ENCODE results near the gene TMEM178B. TPM values are rescaled to one million over a fixed set of nuclear protein-coding genes. Genes with fewer than 3 reads are reported as not detected.

Gene TMEM178B
- total RNA-seq, 1 experiment from 2014 or later, result 0.73 TPM

DNA sequence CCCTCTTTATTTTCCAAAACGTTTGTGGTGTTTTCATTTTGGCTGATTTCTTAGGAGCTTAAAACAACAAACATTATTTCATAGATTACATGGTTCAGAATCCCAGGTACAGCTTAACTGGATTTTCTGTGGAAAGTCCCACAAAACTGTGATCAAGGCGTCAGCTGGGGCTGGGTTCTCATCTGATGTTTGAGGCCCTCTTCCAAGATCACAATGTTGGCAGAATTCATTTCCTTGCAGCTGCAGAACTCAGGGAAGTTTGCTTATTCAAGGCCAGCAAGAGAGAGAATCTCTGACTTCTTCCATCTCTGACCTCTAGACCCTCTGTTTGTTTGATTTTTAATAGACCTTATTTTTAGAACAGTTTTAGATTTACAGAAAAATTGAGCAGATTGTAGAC lies 368.9 kb downstream of the TMEM178B start:
- Histone ChIP-seq H3K9me3 (replicated peaks) (no peaks in the 10 kb centered on the region), H3K27me3 (no peaks in the 10 kb centered on the region; the same call in 1 of the 2 replicates), H3K4me3 (no peak overlapping the region), H3K4me1 (no peaks in the 10 kb centered on the region), H3K36me3 (no peaks in the 10 kb centered on the region), H3K27ac (no peak overlapping the region)
- no peak for DNase-seq

DNA sequence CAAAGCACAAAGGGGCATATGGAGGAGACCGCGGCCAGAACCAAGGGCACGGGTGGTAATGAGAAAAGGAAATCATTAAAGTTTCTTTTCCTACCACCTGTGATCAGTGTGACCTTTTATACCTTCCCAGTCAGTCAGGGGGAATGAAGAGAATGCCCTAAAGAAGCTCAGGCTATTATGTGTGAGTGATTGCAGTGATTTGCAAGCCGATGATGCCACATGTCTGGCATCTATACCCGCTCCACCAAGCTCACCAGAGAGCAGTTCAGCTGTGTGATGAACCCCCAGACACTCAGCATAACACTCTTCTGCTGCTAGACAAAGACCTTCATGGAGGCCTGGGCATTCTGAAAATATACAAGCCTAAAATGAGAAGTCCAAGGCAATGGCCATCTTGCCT lies 371.1 kb downstream of the TMEM178B start:
- H3K27me3 ChIP-seq, result no peaks in the 10 kb centered on the region; the same call in 1 of the 2 replicates
- no peak for DNase-seq
- no peaks in the 10 kb centered on the region for H3K4me1 ChIP-seq
- no peaks in the 10 kb centered on the region for H3K9me3 ChIP-seq (replicated peaks)
- H3K27ac ChIP-seq, result no peak overlapping the region
- H3K36me3 ChIP-seq, result no peaks in the 10 kb centered on the region
- H3K4me3 ChIP-seq, result no peak overlapping the region

DNA sequence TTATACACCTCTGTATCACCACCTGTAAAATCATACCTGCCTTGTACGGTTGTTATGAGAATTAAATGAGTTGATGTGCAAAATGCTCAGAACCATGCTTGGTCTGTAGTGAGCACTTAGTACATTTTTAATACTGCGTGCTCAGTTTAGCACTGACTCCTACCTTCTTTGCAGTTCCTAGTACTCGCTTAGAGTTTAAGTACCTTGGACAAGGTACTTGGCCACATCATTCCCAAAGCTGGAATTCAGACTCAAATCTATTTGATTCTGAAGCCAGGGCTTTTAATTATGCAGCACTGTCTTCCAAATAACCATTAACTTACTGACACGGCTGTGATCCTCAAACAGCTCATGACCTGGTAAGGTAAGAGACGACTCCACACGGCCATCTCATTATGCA lies 377.4 kb downstream of the TMEM178B start:
- Histone ChIP-seq H3K4me3 (no peak overlapping the region), H3K4me1 (no peaks in the 10 kb centered on the region), H3K36me3 (no peaks in the 10 kb centered on the region), H3K27ac (no peak overlapping the region), H3K9me3 (replicated peaks) (no peaks in the 10 kb centered on the region), H3K27me3 (peaks cover 4% of the 10 kb centered on the region; the same call in 1 of the 2 replicates)
- DNase-seq, result no peak

DNA sequence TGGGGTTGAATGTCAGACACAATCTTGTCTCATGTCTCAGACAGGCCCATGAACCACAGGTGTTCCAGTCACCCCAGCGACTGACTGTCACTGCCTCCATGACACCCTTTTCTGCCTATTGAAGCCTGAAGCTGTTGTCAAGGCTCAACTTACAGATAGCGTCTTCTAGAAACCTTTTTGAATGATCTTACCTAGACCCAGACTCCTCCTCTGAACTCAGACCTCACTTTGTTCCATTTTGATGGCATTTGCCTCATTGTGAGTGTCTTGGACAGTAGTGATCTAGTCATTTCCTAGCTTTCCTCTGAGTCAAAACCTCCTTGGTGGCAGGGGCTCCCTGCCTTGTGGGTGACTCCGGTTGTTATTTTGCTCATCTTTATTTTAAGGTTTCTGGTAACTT lies 379.0 kb downstream of the TMEM178B start:
- H3K4me1 ChIP-seq, result no peaks in the 10 kb centered on the region
- H3K27me3 ChIP-seq, result peaks cover 7% of the 10 kb centered on the region; the same call in 1 of the 2 replicates
- H3K36me3 ChIP-seq, result no peaks in the 10 kb centered on the region
- no peaks in the 10 kb centered on the region for H3K9me3 ChIP-seq (replicated peaks)
- no peak for DNase-seq
- no peak overlapping the region for H3K4me3 ChIP-seq
- H3K27ac ChIP-seq, result no peak overlapping the region

DNA sequence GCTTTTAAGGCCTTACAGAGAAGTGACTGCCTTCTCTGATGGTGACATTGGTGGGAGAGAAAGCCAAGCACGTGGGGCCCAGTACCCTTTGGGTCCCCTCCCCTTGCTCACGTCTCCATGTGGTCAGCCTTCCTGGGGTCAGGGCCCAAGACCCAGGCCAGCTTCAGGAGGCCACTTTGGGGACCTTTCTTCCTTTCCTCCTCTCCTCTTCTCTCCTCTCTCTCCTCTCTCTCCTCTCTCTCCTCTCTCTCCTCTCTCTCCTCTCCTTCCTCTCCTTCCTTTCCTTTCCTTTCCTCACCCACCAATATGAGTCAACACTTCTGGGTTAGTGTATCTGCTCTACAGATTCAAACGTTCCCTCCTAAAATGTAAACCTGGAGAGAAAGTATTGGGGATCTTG lies 380.5 kb downstream of the TMEM178B start:
- H3K27me3 ChIP-seq, result peaks cover 7% of the 10 kb centered on the region; the same call in 1 of the 2 replicates
- DNase-seq, result no peak

DNA sequence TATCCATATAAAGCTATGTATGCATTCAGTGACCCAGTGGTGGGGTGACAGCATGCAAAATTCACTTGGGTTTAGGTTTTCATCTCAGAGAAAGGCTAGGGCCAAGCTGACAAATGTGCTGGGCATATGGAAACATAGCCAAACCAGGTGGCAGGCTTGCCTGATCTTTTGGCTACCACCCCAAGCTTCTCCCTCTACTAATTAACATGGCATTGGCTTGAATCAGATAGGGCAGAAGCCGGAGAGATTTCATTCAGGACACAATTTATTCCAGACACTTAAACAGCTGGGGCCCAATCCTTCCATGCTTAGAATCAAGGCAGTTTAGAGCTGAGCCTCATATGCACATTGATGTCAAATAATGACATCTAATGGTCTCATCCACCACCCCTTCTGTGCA lies 381.9 kb downstream of the TMEM178B start:
- no peak overlapping the region for H3K4me3 ChIP-seq
- peaks cover 11% of the 10 kb centered on the region for H3K27me3 ChIP-seq
- DNase-seq, result no peak
- no peak overlapping the region for H3K27ac ChIP-seq
- H3K36me3 ChIP-seq, result no peaks in the 10 kb centered on the region
- H3K4me1 ChIP-seq, result no peaks in the 10 kb centered on the region
- no peaks in the 10 kb centered on the region for H3K9me3 ChIP-seq (replicated peaks)

More for the DNA sequence above, 380.5 kb downstream of the TMEM178B start:
- Histone ChIP-seq H3K36me3 (no peaks in the 10 kb centered on the region), H3K4me3 (no peak overlapping the region), H3K4me1 (no peaks in the 10 kb centered on the region), H3K27ac (no peak overlapping the region), H3K9me3 (replicated peaks) (no peaks in the 10 kb centered on the region)

DNA sequence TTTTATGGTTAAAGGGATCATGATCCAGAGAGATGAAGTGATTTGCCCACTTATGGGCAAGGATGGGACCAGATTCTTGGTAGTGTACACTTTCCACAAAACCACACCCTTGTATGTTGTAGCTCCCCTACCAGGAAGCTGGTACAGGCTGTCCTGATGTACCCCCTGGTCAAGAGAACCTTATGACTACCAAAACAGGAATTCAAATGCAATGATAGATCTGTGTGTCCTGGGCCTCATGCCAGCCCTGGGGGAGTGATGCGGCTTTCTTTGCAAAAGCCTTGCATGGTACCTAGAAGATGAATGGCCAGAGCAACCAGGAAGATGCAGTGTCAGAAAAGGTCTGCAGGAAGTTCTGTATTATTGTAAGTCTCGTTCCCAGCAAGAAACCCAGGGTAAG lies 382.4 kb downstream of the TMEM178B start:
- peaks cover 11% of the 10 kb centered on the region for H3K27me3 ChIP-seq
- no peak for DNase-seq
- H3K27ac ChIP-seq, result no peak overlapping the region
- H3K4me3 ChIP-seq, result no peak overlapping the region
- H3K4me1 ChIP-seq, result no peaks in the 10 kb centered on the region
- no peaks in the 10 kb centered on the region for H3K9me3 ChIP-seq (replicated peaks)
- no peaks in the 10 kb centered on the region for H3K36me3 ChIP-seq

DNA sequence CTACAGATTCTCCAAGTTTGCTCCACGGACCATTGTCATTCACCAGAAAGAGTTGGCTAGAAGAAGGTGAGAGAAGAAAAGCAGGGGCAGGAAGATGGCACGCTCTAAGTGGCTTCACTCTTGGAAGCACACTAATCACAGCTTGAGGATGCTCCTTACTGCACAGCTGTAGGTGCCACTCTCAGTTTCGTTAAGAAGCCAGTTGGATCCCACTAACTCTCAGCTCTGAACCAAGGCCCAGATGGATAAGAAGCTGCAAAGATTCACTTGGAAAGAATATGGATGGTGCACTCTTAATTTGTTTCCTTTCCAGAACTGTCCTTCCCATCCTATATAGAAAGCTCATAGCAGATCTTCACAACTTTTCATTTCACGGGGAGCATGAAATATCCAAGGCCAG lies 382.8 kb downstream of the TMEM178B start:
- peaks cover 11% of the 10 kb centered on the region for H3K27me3 ChIP-seq
- no peaks in the 10 kb centered on the region for H3K36me3 ChIP-seq
- DNase-seq, result no peak
- no peak overlapping the region for H3K4me3 ChIP-seq
- H3K9me3 ChIP-seq (replicated peaks), result no peaks in the 10 kb centered on the region
- H3K4me1 ChIP-seq, result no peaks in the 10 kb centered on the region
- no peak overlapping the region for H3K27ac ChIP-seq

DNA sequence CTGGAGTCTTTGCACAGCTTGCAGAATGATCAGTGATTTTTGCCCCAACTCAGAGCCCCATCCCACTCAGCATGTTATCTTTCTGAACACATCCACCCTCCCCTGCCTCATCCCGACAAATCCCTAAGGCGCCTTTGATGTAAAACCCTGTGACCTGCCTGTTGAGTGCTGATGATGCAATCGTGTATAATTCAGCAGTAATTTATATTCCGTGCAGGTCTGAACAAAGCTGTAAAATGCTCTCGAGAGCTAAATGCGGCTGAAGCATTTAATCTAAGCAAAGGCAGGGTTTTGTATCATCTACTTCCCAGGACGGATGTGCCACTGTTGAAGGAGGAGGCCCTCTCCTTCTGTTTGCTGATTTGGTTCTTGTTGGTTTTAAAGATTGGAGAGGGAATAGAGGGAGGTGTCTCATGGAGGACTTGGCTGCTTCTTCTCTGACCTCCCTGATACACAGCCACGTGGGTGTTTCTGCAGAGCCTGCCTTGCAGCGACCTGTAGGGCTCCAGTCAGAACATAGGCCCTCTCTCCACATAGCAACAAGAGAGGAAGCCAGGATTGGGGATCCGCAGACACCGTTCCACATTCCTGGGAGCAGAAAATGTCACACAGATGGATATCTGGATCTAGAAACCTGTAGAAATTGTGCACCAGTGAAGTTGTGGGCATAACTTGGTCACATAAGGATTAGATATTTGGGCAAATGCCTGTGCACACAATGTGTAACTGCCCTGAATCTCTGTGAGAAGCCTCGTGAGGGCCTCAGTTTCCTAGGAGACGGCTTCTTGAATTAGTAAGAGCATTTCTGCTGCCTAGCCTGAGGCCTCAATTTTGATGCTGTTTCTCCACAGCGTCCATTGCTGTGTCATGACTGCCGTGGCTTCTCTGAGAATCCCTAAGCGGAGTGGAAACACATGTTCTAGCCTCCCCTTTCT lies 387.2 kb downstream of the TMEM178B start:
- Histone ChIP-seq H3K4me1 (no peaks in the 10 kb centered on the region), H3K36me3 (no peaks in the 10 kb centered on the region), H3K4me3 (no peak overlapping the region), H3K27ac (no peak overlapping the region), H3K9me3 (replicated peaks) (no peaks in the 10 kb centered on the region), H3K27me3 (peaks cover 7% of the 10 kb centered on the region; the same call in 1 of the 2 replicates)
- DNase-seq, result no peak

DNA sequence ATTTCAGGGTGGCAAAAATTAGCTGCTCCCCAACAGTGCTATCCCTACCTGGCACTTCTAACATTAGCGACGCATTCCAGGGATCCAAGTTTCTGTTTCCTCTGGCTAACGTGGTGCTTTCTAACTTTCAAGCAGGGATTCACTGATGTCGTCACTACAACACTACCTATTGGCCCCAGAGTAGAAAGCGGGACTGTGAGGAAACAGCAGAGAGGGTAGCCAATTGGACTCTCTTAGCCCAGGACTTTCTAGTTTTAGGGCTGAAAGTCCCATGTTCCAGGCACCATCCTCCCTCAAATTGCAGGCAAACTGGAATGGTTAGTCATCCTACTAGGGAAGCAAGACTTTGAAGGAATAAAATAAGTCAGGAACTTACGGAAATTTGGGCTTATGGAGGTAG lies 388.1 kb downstream of the TMEM178B start:
- H3K9me3 ChIP-seq (replicated peaks), result no peaks in the 10 kb centered on the region
- H3K27me3 ChIP-seq, result peaks cover 4% of the 10 kb centered on the region; the same call in 1 of the 2 replicates
- no peaks in the 10 kb centered on the region for H3K4me1 ChIP-seq
- no peak overlapping the region for H3K27ac ChIP-seq
- no peak for DNase-seq
- no peak overlapping the region for H3K4me3 ChIP-seq
- no peaks in the 10 kb centered on the region for H3K36me3 ChIP-seq

DNA sequence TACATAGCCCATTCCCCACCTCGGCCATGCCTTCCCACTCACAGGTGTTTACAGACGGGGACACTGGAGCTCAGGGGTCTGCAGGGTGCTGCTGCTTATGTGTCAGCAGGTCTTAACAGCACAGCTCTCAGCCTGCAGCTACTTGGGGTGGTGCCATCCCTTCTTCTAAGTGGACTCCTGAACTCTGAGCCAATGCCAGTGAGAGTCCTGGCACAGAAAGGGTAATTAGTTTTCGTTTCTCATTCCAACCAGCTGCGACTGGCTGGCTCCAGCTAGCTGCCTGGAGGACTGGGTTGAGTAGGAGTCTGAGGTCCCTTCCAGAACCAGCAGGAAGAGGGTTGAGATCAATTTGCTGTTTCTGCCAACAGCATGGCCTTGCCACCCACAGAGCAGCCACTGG lies 389.1 kb downstream of the TMEM178B start:
- Histone ChIP-seq H3K36me3 (no peaks in the 10 kb centered on the region), H3K27me3 (peaks cover 4% of the 10 kb centered on the region; the same call in 1 of the 2 replicates), H3K4me1 (no peaks in the 10 kb centered on the region), H3K9me3 (replicated peaks) (no peaks in the 10 kb centered on the region), H3K4me3 (no peak overlapping the region), H3K27ac (no peak overlapping the region)
- DNase-seq, result no peak

DNA sequence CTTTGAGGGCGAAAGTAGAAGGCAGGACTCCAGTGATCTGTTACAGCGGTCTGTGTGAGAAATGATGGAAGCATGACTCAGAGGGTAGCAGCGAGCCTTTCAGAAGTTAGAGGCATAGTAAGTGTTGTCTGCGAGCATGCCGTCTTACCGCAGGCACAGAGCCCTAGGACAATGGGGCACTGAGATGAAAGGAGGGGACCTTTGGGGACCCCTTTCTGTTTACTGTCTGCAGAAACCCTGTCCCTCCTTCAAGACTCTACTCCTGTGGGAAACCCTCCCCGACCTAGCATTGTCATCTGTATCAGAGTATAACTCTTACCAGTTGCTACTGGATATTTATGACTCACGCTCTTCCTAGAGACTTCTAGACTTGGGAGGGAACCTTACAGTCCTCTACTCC lies 390.1 kb downstream of the TMEM178B start:
- no peak overlapping the region for H3K27ac ChIP-seq
- H3K4me3 ChIP-seq, result no peak overlapping the region
- DNase-seq, result no peak

DNA sequence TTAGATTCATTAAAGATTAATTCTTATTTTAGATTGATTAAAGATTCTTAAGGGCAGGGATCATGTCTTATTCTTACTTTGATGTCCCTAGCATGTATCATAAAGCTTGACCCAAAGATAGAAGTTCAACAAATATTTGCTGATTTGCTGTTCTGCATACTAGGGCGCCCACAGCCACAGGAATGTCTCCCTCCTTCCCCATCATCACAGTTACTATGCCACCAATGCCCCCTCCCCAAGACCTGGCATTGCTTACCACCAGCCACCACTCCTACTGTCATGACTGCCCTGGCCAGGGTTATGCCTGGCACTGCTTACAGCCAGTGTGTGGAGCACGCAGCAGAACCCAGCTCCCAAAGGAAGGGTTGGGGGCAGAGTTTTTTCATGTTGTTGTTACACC lies 390.7 kb downstream of the TMEM178B start:
- no peak for DNase-seq

More for the DNA sequence above, 390.1 kb downstream of the TMEM178B start:
- H3K9me3 ChIP-seq (replicated peaks), result no peaks in the 10 kb centered on the region
- H3K4me1 ChIP-seq, result no peaks in the 10 kb centered on the region
- no peaks in the 10 kb centered on the region for H3K36me3 ChIP-seq
- H3K27me3 ChIP-seq, result peaks cover 4% of the 10 kb centered on the region; the same call in 1 of the 2 replicates

DNA sequence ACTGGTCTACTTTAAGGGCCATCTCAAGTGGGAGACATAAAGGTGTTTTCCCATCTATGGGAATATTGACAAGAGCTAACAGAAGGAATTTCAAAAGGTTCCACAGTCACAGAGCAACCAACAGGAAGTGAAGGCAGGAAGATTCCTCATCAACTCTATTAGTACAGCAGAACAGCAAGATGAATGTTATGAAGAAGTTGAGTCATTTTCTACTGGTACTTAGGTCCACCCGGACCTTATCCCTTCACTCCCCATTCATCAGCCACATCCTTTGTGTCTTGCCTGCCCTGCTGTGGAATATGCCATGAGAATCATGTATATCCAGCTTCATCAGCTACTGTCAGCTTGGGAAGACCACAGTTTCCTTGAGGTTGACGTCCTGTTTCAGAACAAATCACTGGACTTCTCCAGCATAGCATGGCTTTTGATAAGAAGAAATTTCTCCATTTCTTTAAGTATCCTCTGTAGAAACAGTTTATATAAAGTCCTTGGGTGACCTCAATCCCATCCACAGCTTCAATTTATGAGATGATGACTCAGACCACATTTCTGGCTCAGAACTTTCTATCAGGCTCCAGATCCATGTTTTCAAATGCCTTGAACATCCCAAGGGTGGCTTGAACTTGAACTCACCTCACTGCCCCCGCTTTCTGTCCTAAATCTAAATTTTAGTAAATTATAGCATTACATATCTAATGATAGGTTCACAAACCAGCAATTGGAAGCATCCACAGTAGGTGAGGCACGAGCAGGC lies 392.5 kb downstream of the TMEM178B start:
- Histone ChIP-seq H3K27me3 (no peaks in the 10 kb centered on the region), H3K27ac (no peak overlapping the region), H3K36me3 (no peaks in the 10 kb centered on the region), H3K9me3 (replicated peaks) (no peaks in the 10 kb centered on the region), H3K4me1 (no peaks in the 10 kb centered on the region), H3K4me3 (no peak overlapping the region)
- DNase-seq, result no peak

More for the DNA sequence above, 390.7 kb downstream of the TMEM178B start:
- H3K27me3 ChIP-seq, result peaks cover 4% of the 10 kb centered on the region; the same call in 1 of the 2 replicates
- H3K36me3 ChIP-seq, result no peaks in the 10 kb centered on the region
- no peaks in the 10 kb centered on the region for H3K4me1 ChIP-seq
- no peaks in the 10 kb centered on the region for H3K9me3 ChIP-seq (replicated peaks)
- no peak overlapping the region for H3K27ac ChIP-seq
- H3K4me3 ChIP-seq, result no peak overlapping the region

DNA sequence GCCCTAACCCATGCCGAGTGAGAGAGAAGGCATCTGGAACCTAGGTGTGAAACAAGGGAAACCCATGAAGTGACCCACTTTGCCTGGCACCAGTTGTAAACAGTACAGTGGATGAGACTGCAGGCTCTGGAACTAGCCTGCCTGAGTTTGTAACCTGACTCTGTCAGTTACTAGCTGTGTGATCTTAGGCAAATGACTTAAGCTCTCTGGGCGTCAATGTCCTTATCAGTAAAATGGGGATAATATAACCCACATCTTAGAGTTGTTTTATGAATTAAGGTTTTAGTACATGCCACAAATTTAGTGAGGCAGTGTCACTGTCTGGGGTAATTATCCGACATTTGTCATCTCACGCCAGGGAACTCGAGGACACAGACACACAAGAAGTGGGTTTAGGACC lies 394.5 kb downstream of the TMEM178B start:
- no peaks in the 10 kb centered on the region for H3K4me1 ChIP-seq
- no peaks in the 10 kb centered on the region for H3K36me3 ChIP-seq
- H3K4me3 ChIP-seq, result no peak overlapping the region
- no peak overlapping the region for H3K27ac ChIP-seq
- 0 out of 2 replicates have a peak, but pooled peaks cover 2% of the 10 kb centered on the region for H3K27me3 ChIP-seq
- DNase-seq, result no peak
- no peaks in the 10 kb centered on the region for H3K9me3 ChIP-seq (replicated peaks)

Data from SJCRH30 (cell line).